SH-SY5Y (cell line): Measurements from ENCODE around the gene ZNF324B.

ENCODE experiments used
- GATA2 ChIP-seq: IDR thresholded peaks from 2 replicates; pipeline ENCODE4 v1.6.1; 2011; ENCODE audit warnings: mild to moderate bottlenecking, low read depth, low read length
- GATA3 ChIP-seq: IDR thresholded peaks from 2 replicates; pipeline ENCODE4 v1.6.1; 2011; ENCODE audit warnings: low read depth, mild to moderate bottlenecking, low read length, moderate library complexity

- TF ChIP-seq GATA3: no peak
- TF ChIP-seq GATA2: no peak
Observed at GRCh38 chr19:58500242-58500641, 48.8 kb downstream of the ZNF324B start.
